Gastrocnemius medialis (tissue), 4 donors: ENCODE measurements around the gene NEUROD2. TPM values are rescaled to one million over a fixed set of nuclear protein-coding genes. Genes with fewer than 3 reads are reported as not detected.

Experiments used
- ATAC-seq, 2 donors: fragments of 150-250 bp; one replicate each; pipeline ENCODE4 v1.9.1; 2016
- DNase-seq, 2 donors: peaks; one replicate each; pipeline ENCODE4 v3.0.0-alpha.2; 2019
- H3K27ac ChIP-seq, 4 donors: fragments of 200-600 bp; sonication (generic); 1 replicate in 1 of 4; 2 replicates in 3 of 4; pipeline ENCODE4 v1.5.1; 2016 to 2018; ENCODE audit warnings: mild to moderate bottlenecking in 2 of 4, moderate library complexity in 1 of 4
- H3K27me3 ChIP-seq, 3 donors: fragments of 200-600 bp; sonication (generic) in 2 of 3; 1 replicate in 1 of 3; 2 replicates in 2 of 3; pipeline versions ENCODE4 v1.5.1 to v1.6.0; 2016 to 2019; ENCODE audit warnings: mild to moderate bottlenecking in 1 of 3, moderate library complexity in 1 of 3
- H3K36me3 ChIP-seq, 2 donors: fragments of 200-600 bp; sonication (generic) in 1 of 2; one replicate each; pipeline ENCODE4 v1.5.1; 2017 to 2018
- H3K4me1 ChIP-seq, 2 donors: fragments of 200-600 bp; sonication (generic) in 1 of 2; one replicate each; pipeline ENCODE4 v1.5.1; 2016 to 2017; ENCODE audit warnings: mild to moderate bottlenecking in 2 of 2
- H3K4me3 ChIP-seq, 4 donors: fragments of 200-600 bp; sonication (generic) in 3 of 4; 1 replicate in 1 of 4; 2 replicates in 3 of 4; pipeline ENCODE4 v1.5.1; 2016 to 2019; ENCODE audit warnings: mild to moderate bottlenecking in 2 of 4
- H3K9me3 ChIP-seq, 3 donors: fragments of 200-600 bp; sonication (generic) in 2 of 3; 1 replicate in 1 of 3; 2 replicates in 2 of 3; pipeline ENCODE4 v1.5.1; 2016 to 2019
- CTCF ChIP-seq, 5 experiments: fragments of 450-650 bp in 3 of 5; fragments of 200-600 bp in 2 of 5; sonication (generic) in 2 of 5; IDR thresholded peaks in 4 of 5; conservative IDR thresholded peaks in 1 of 5; 1 replicate in 4 of 5; 2 replicates in 1 of 5; pipeline ENCODE4 v1.5.1; 2016 to 2019; ENCODE audit warnings: antibody characterized with exemption in 5 of 5, mild to moderate bottlenecking in 3 of 5, moderate library complexity in 3 of 5
- POLR2A ChIP-seq, 2 donors: fragments of 450-650 bp; IDR thresholded peaks; one replicate each; pipeline ENCODE4 v1.6.1; 2017; ENCODE audit warnings: antibody characterized with exemption in 2 of 2, mild to moderate bottlenecking in 2 of 2, moderate library complexity in 2 of 2
- in situ Hi-C, 4 donors: fragments of 200-750 bp; cut with MboI; loops; one replicate each; pipeline versions ENCODE4 v1.15.0 to v1.8.0; 2017; ENCODE audit warnings: low sequenced_read_pairs in 4 of 4
- intact Hi-C: fragments of 100-400 bp; cut with DNase I; formaldehyde crosslinking; loops from one replicate; pipeline ENCODE4 v1.15.1; 2023; ENCODE audit warnings: low total_unique reads
- total RNA-seq, 4 donors: library from RNA; depleted of rRNA; stranded (reverse); fragments of >200 nt; gene quantifications; one replicate each; pipeline versions ENCODE4 v1.1.0 to v1.2.3, GENCODE V29; 2016

The NEUROD2 gene
- total RNA-seq, 4 donors from 2014 or later: not detected

GRCh38 chr17:39599665-39600231 is 8.0 kb downstream of the NEUROD2 start:
- intact Hi-C loops: no loop called here
- Histone ChIP-seq H3K36me3 (no peaks in the 10 kb centered on the region), H3K4me1 (peaks cover 8 to 11% of the 10 kb centered on the region in 2 donors), H3K27me3 (peaks cover 96 to 98% (median 96%) of the 10 kb centered on the region in 3 donors), H3K4me3 (peak overlapping the region in 1 of 4 donors; percentile 32), H3K9me3 (no peaks in the 10 kb centered on the region), H3K27ac (no peak overlapping the region)
- TF ChIP-seq CTCF (IDR thresholded peaks at IDR 0.05 in 4 of 5, conservative IDR thresholded peaks at IDR 0.05 in 1 of 5): no peak
- TF ChIP-seq POLR2A (IDR thresholded peaks at IDR 0.05): no peak
- no peak for DNase-seq
- in situ Hi-C loops: no loop called here
- no peak for ATAC-seq

- peaks cover 8 to 11% of the 10 kb centered on the region in 2 donors for H3K4me1 ChIP-seq
- no peak for ATAC-seq
- H3K4me3 ChIP-seq: peak overlapping the region in 2 of 4 donors; percentile 29 to 32
- no peak overlapping the region for H3K27ac ChIP-seq
- in situ Hi-C loops (no loop called here), intact Hi-C loops (no loop called here)
- no peaks in the 10 kb centered on the region for H3K9me3 ChIP-seq
- TF ChIP-seq CTCF (IDR thresholded peaks at IDR 0.05 in 4 of 5, conservative IDR thresholded peaks at IDR 0.05 in 1 of 5) (no peak), POLR2A (IDR thresholded peaks at IDR 0.05) (no peak)
- no peak for DNase-seq
- no peaks in the 10 kb centered on the region for H3K36me3 ChIP-seq
- H3K27me3 ChIP-seq: peaks cover 90 to 97% (median 97%) of the 10 kb centered on the region in 3 donors
These were observed 8.6 kb downstream of the NEUROD2 start for GRCh38 chr17:39599004-39599664.

GRCh38 chr17:39598630-39599003 is 9.1 kb downstream of the NEUROD2 start:
- intact Hi-C loops (no loop called here), in situ Hi-C loops (no loop called here)
- H3K27ac ChIP-seq: no peak overlapping the region
- H3K36me3 ChIP-seq: no peaks in the 10 kb centered on the region
- H3K4me3 ChIP-seq: peak overlapping the region in 2 of 4 donors; percentile 29 to 32
- H3K9me3 ChIP-seq: no peaks in the 10 kb centered on the region
- no peak for DNase-seq
- ATAC-seq: no peak
- H3K27me3 ChIP-seq: peaks cover 85 to 97% (median 94%) of the 10 kb centered on the region in 3 donors
- TF ChIP-seq CTCF (IDR thresholded peaks at IDR 0.05 in 4 of 5, conservative IDR thresholded peaks at IDR 0.05 in 1 of 5): no peak
- no peak for TF ChIP-seq POLR2A (IDR thresholded peaks at IDR 0.05)
- peaks cover 8 to 11% of the 10 kb centered on the region in 2 donors for H3K4me1 ChIP-seq

GRCh38 chr17:39598047-39598481 is 9.7 kb downstream of the NEUROD2 start:
- peaks cover 8 to 11% of the 10 kb centered on the region in 2 donors for H3K4me1 ChIP-seq
- H3K36me3 ChIP-seq: no peaks in the 10 kb centered on the region
- no peak overlapping the region for H3K27ac ChIP-seq
- TF ChIP-seq CTCF (IDR thresholded peaks at IDR 0.05 in 4 of 5, conservative IDR thresholded peaks at IDR 0.05 in 1 of 5): no peak
- TF ChIP-seq POLR2A (IDR thresholded peaks at IDR 0.05): no peak
- intact Hi-C loops (no loop called here), in situ Hi-C loops (no loop called here)
- no peak overlapping the region for H3K4me3 ChIP-seq
- DNase-seq: no peak
- no peak for ATAC-seq
- no peaks in the 10 kb centered on the region for H3K9me3 ChIP-seq
- peaks cover 82 to 95% (median 94%) of the 10 kb centered on the region in 3 donors for H3K27me3 ChIP-seq
